ENCODE data around the gene UHRF1. TPM values are rescaled to one million over a fixed set of nuclear protein-coding genes. Genes with fewer than 3 reads are reported as not detected.

UHRF1 gene
- polyA plus RNA-seq = 1 to 10 TPM in 1 of 3 donors, under 1 TPM in 1, not detected in 1; 0.91 to 5.1 TPM

- H3K36me3 Mint-ChIP-seq = no peaks in the 10 kb centered on the region
- no peak for DNase-seq
- H3K4me1 Mint-ChIP-seq = peaks cover 49 to 52% of the 10 kb centered on the region in 2 donors
- H3K4me3 Mint-ChIP-seq = peak within 1 kb of the TSS; percentile 80 to 100 (median 90)
- H3K27me3 Mint-ChIP-seq (ENCODE audit: low read depth in 3 of 3) = peaks cover 0 to 6% (median 4%) of the 10 kb centered on the region in 3 donors
- H3K9me3 Mint-ChIP-seq = no peaks in the 10 kb centered on the region
- peak within 1 kb of the TSS in 2 of 6 donors; percentile 28 to 53 for H3K27ac Mint-ChIP-seq
Observed at GRCh38 chr19:4909156-4909896, at the start of gene UHRF1. Gene UHRF1 (plus strand): TSS chr19:4909501. CDS start chr19:4910886, 1,385 bp downstream.

GRCh38 chr19:4859697-4860096 is 49.6 kb upstream of the UHRF1 start:
- Mint-ChIP-seq H3K27me3 (ENCODE audit: low read depth in 3 of 3) (no peaks in the 10 kb centered on the region), H3K4me3 (no peak overlapping the region), H3K4me1 (no peaks in the 10 kb centered on the region), H3K27ac (no peak overlapping the region), H3K9me3 (no peaks in the 10 kb centered on the region), H3K36me3 (peaks cover 0 to 7% (median 0%) of the 10 kb centered on the region in 3 donors)
- DNase-seq = no peak

GRCh38 chr19:4861147-4861546 is 48.2 kb upstream of the UHRF1 start:
- Mint-ChIP-seq H3K9me3 (no peaks in the 10 kb centered on the region), H3K4me1 (no peaks in the 10 kb centered on the region), H3K27me3 (ENCODE audit: low read depth in 3 of 3) (no peaks in the 10 kb centered on the region), H3K36me3 (peaks cover 0 to 4% (median 0%) of the 10 kb centered on the region in 3 donors), H3K27ac (no peak overlapping the region), H3K4me3 (no peak overlapping the region)
- DNase-seq = no peak

- Mint-ChIP-seq H3K27ac (peak overlapping the region in 5 of 6 donors; percentile 34 to 84 (median 66)), H3K27me3 (ENCODE audit: low read depth in 3 of 3) (peaks cover 0 to 4% (median 2%) of the 10 kb centered on the region in 3 donors), H3K4me1 (peaks cover 14 to 15% of the 10 kb centered on the region in 2 donors)
Observed at GRCh38 chr19:4866595-4867424, 42.5 kb upstream of the UHRF1 start.

GRCh38 chr19:4867534-4868285 is 41.6 kb upstream of the UHRF1 start, which contains the start of gene PLIN3:
Gene PLIN3 (minus strand): TSS chr19:4867667. CDS start chr19:4861394, 6,273 bp downstream.
- DNase-seq = peak; percentile 81 to 83 (median 82)
- Mint-ChIP-seq H3K27me3 (ENCODE audit: low read depth in 3 of 3) (peaks cover 2 to 4% (median 3%) of the 10 kb centered on the region in 3 donors), H3K9me3 (no peaks in the 10 kb centered on the region), H3K4me3 (peak within 1 kb of the TSS; percentile 75 to 86 (median 81)), H3K36me3 (no peaks in the 10 kb centered on the region), H3K4me1 (peaks cover 14 to 18% of the 10 kb centered on the region in 2 donors), H3K27ac (peak within 1 kb of the TSS; percentile 43 to 84 (median 61))

More at GRCh38 chr19:4866595-4867424, 42.5 kb upstream of the UHRF1 start:
- no peaks in the 10 kb centered on the region for H3K9me3 Mint-ChIP-seq
- peak overlapping the region; percentile 75 to 86 (median 81) for H3K4me3 Mint-ChIP-seq
- no peaks in the 10 kb centered on the region for H3K36me3 Mint-ChIP-seq
- peak; percentile 28 to 35 (median 34) for DNase-seq

GRCh38 chr19:4868286-4868834 is 40.9 kb upstream of the UHRF1 start:
- Mint-ChIP-seq H3K4me3 (peak overlapping the region; percentile 75 to 86 (median 81)), H3K4me1 (peaks cover 14 to 19% of the 10 kb centered on the region in 2 donors), H3K9me3 (no peaks in the 10 kb centered on the region), H3K27me3 (ENCODE audit: low read depth in 3 of 3) (peaks cover 2 to 4% (median 3%) of the 10 kb centered on the region in 3 donors), H3K27ac (peak overlapping the region in 4 of 6 donors; percentile 22 to 67 (median 44)), H3K36me3 (no peaks in the 10 kb centered on the region)
- no peak for DNase-seq

GRCh38 chr19:4870025-4870700 is 39.1 kb upstream of the UHRF1 start:
- Mint-ChIP-seq H3K36me3 (no peaks in the 10 kb centered on the region), H3K4me1 (peaks cover 14 to 19% of the 10 kb centered on the region in 2 donors), H3K27me3 (ENCODE audit: low read depth in 3 of 3) (peaks cover 2 to 4% (median 3%) of the 10 kb centered on the region in 3 donors), H3K27ac (no peak overlapping the region), H3K9me3 (no peaks in the 10 kb centered on the region), H3K4me3 (no peak overlapping the region)
- no peak for DNase-seq

- no peak overlapping the region for H3K4me3 Mint-ChIP-seq
- H3K4me1 Mint-ChIP-seq = peaks cover 8 to 14% of the 10 kb centered on the region in 2 donors
- peaks cover 2 to 4% (median 3%) of the 10 kb centered on the region in 3 donors for H3K27me3 Mint-ChIP-seq (ENCODE audit: low read depth in 3 of 3)
- no peak overlapping the region for H3K27ac Mint-ChIP-seq
- no peak for DNase-seq
- H3K9me3 Mint-ChIP-seq = no peaks in the 10 kb centered on the region
- H3K36me3 Mint-ChIP-seq = no peaks in the 10 kb centered on the region
Observed at GRCh38 chr19:4871711-4872110, 37.6 kb upstream of the UHRF1 start.

- H3K9me3 Mint-ChIP-seq = no peaks in the 10 kb centered on the region
- peaks cover 2 to 4% (median 3%) of the 10 kb centered on the region in 3 donors for H3K27me3 Mint-ChIP-seq (ENCODE audit: low read depth in 3 of 3)
- H3K27ac Mint-ChIP-seq = no peak overlapping the region
- DNase-seq = no peak
- H3K4me3 Mint-ChIP-seq = no peak overlapping the region
- no peaks in the 10 kb centered on the region for H3K36me3 Mint-ChIP-seq
- peaks cover 0 to 4% of the 10 kb centered on the region in 2 donors for H3K4me1 Mint-ChIP-seq
Observed at GRCh38 chr19:4873930-4874329, 35.4 kb upstream of the UHRF1 start.

- Mint-ChIP-seq H3K36me3 (no peaks in the 10 kb centered on the region), H3K27ac (no peak overlapping the region), H3K27me3 (ENCODE audit: low read depth in 3 of 3) (peaks cover 0 to 2% (median 0%) of the 10 kb centered on the region in 3 donors), H3K9me3 (no peaks in the 10 kb centered on the region), H3K4me3 (no peak overlapping the region), H3K4me1 (peaks cover 0 to 3% of the 10 kb centered on the region in 2 donors)
- DNase-seq = no peak
Observed at GRCh38 chr19:4877753-4878490, 31.4 kb upstream of the UHRF1 start.

- Mint-ChIP-seq H3K27ac (no peak overlapping the region), H3K27me3 (ENCODE audit: low read depth in 3 of 3) (peaks cover 0 to 2% (median 0%) of the 10 kb centered on the region in 3 donors), H3K36me3 (no peaks in the 10 kb centered on the region), H3K9me3 (no peaks in the 10 kb centered on the region), H3K4me3 (no peak overlapping the region), H3K4me1 (peaks cover 0 to 4% of the 10 kb centered on the region in 2 donors)
- no peak for DNase-seq
Observed at GRCh38 chr19:4878491-4878968, 30.8 kb upstream of the UHRF1 start.

- H3K36me3 Mint-ChIP-seq = no peaks in the 10 kb centered on the region
- H3K27me3 Mint-ChIP-seq (ENCODE audit: low read depth in 3 of 3) = peaks cover 0 to 3% (median 0%) of the 10 kb centered on the region in 3 donors
- no peak for DNase-seq
- no peak overlapping the region for H3K27ac Mint-ChIP-seq
- H3K4me3 Mint-ChIP-seq = no peak overlapping the region
- H3K9me3 Mint-ChIP-seq = no peaks in the 10 kb centered on the region
- peaks cover 0 to 6% of the 10 kb centered on the region in 2 donors for H3K4me1 Mint-ChIP-seq
Observed at GRCh38 chr19:4879041-4879440, 30.3 kb upstream of the UHRF1 start.
